A172 (cell line): ENCODE data around the gene PEX7. TPM values are rescaled to one million over a fixed set of nuclear protein-coding genes. Genes with fewer than 3 reads are reported as not detected.
A peak's percentile ranks its signal among the peaks of the same experiment; 100 is the strongest.
"Not testable (repeated sequence)": the region's sequence is repeated elsewhere in the genome, so short reads cannot be mapped to it uniquely, and the experiment has no call there.

ENCODE experiments used
- DNase-seq: peaks from one replicate; pipeline ENCODE4 v3.0.0-alpha.2; 2015; ENCODE audit warnings: low spot score
- total RNA-seq: library from RNA; depleted of rRNA; stranded (reverse); fragments of >200 nt; shearing (Covaris generic); gene quantifications from 2 replicates; pipeline ENCODE4 v1.2.3, GENCODE V29; 2014

Gene PEX7
- total RNA-seq, 1 experiment from 2014 or later = 11.6 TPM

DNA sequence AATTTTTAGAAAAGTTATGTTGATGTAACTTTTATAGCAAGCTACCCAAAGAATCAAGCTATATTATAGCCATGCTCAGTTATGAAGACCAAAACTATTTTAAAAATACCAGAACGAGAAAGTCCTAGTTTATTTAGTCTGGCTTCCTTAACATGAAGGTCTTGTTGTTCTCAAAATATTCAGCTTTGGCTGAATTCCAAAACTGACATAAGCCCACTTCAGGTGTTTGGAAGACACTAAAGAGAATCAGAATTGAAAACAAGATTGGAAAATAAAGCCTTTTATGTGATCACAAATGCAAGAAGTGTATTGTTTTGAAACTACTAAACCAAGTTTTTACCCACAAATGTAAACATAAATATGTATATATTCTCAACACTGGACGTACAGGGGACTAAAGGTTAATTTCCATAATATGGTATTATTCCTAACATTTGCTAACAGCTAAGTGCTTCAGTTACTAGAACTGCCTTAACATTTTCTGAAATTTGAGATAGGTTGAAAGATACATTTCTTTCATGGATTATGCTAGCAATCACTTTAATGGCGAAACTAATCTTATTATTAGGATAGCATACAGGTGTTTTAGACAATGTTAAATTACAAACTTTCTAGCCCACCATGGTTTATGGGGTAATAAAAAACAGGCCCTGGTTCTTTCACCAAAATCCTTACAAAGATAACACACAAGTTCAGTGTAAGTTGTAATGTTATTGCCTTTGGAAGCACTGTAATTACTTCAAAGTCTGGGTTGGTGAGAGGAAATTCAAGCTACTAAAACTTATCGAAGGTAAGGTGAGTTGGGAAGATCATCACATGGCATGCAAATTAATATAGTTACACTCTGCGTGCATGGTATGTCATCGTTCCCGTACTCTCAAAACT is 31.7 kb upstream of the PEX7 start:
- DNase-seq = no peak

- no peak for DNase-seq
Observed at GRCh38 chr6:136791296-136792094, 30.9 kb upstream of the PEX7 start.

DNA sequence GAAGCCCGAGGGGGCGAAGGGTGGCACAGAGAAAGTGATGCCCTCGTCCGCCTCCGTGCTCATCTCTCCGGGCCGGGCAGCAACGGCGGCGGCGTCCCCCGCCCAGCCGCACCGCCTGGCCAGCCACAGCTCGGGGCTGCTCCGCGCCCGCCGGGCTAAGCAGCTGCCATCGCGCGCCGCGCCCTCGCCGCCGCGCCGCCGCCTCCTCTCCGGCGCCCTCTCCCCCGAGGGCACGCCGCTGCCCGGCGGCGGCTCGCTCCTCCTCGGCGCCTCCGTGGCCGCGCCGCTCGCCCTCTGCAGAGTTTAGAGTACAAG is 30.3 kb upstream of the PEX7 start:
- DNase-seq = no peak

- DNase-seq = peak; percentile 65
Observed at GRCh38 chr6:136792410-136793262, 29.8 kb upstream of the PEX7 start, which contains the start of gene MAP3K5. Gene MAP3K5 (minus strand): TSS chr6:136792477. CDS start chr6:136792157, 320 bp downstream.

DNA sequence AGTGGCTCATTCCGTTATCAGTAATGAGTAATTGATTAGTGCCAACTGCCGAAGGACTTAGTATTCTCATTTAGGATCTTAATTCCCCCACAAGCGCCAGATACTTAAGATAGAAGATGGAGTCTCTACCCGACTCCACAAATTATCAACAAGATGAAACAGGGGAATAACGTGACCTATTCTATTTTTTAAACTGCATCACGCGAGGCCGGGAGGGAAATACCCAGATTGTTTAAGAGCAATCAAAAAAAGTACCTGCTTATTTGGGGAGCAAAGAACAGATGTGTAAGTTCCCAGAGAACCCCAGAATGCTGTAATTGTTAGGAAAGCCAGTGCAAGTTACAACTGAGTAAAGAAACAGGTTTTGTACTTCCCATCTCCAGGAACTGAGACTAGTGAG is 29.0 kb upstream of the PEX7 start:
- no peak for DNase-seq

- no peak for DNase-seq
Observed at GRCh38 chr6:136795386-136795785, 27.0 kb upstream of the PEX7 start.

- no peak for DNase-seq
Observed at GRCh38 chr6:136795996-136796395, 26.4 kb upstream of the PEX7 start.

DNA sequence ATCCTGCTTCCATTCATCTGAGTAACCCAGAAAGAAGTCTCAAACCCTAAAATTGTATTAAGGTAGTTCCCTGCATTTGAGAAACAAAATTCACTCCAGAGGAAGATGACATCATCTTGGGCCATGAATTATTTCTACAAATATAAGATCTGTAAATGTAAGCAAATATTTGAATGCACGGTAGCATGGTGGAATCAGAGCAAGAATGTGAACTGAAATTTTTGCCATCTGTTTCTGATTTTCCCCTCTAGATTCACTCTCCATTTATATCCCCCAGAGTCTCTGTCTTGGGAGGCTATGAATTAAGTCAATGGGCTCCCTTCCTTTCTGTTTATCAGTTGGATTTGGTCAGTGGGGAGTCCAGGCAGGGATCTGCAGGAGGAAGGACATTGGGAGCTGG is 24.3 kb upstream of the PEX7 start:
- DNase-seq = no peak

GRCh38 chr6:136801581-136801980 is 20.8 kb upstream of the PEX7 start:
- no peak for DNase-seq

DNA sequence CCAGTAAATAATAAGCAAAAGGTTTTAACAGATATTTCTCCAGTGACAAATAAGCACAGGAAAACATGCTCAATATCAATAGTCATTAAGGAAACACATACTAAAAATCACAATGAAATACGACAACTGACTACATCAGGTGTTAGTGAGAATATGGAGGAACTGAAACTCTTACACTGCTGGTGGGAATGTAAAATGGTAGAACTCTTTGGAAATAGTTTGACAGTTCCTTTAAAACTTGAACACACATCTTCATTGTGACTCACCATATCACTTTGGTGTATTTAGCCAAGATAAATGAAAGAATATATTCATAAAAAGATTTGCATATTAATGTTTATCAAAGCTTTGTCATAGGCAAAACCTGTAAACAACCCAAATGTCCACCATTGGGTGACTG is 18.8 kb upstream of the PEX7 start:
- no peak for DNase-seq

- DNase-seq = no peak
Observed at GRCh38 chr6:136809091-136809860, 13.1 kb upstream of the PEX7 start.

DNA sequence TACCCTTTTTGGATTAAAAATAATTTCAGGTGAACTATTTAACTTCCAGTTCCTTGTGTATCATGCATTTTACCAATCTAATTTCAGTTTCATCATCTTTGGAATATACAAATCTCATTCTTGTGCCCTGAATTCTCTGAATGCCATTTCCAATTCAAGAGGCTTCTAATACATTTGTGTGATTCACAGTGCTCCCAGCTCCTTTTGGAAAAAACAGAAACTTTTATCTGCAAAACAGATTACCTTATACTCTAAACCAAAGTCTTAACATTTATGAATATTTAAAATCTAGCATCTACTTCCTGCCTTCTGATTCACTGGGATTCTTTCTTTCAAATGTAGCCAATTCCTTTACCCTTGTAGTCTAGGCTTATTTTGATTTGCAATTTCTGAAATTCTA is 11.1 kb upstream of the PEX7 start:
- DNase-seq = no peak

DNA sequence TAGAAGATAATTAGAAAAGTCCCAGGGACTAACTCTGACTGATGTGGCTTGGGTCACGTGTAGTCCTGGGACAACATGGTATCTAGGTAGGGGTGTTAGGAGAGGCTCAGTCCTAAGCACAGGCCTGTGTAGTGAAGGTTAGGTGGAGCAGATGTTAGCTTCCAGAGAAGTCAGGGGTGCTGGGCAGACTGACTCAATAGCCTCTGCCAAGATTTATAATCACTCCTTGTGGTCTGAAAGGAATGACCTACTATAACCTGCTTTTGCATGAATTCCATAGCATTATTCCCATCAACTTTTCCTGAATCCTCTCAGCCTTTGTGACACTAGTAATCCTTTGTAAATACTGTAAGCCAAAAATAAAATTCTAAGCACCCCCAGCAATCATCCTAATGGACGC is 10.2 kb upstream of the PEX7 start:
- peak; percentile 55 for DNase-seq

DNA sequence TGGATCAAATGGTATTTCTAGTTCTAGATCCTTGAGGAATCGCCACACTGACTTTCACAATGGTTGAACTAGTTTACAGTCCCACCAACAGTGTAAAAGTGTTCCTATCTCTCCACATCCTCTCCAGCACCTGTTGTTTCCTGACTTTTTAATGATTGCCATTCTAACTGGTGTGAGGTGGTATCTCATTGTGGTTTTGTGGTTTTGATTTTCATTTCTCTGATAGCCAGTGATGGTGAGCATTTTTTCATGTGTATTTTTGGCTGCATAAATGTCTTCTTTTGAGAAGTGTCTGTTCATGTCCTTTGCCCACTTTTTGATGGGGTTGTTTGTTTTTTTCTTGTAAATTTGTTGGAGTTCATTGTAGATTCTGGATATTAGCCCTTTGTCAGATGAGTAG is 6.8 kb upstream of the PEX7 start:
- not testable (repeated sequence) for DNase-seq

GRCh38 chr6:136816656-136817055 is 5.7 kb upstream of the PEX7 start:
- DNase-seq = no peak

- DNase-seq = no peak
Observed at GRCh38 chr6:136820561-136820960, 1.8 kb upstream of the PEX7 start.

GRCh38 chr6:136822046-136822375 is 381 bp upstream of the PEX7 start:
- no peak for DNase-seq

DNA sequence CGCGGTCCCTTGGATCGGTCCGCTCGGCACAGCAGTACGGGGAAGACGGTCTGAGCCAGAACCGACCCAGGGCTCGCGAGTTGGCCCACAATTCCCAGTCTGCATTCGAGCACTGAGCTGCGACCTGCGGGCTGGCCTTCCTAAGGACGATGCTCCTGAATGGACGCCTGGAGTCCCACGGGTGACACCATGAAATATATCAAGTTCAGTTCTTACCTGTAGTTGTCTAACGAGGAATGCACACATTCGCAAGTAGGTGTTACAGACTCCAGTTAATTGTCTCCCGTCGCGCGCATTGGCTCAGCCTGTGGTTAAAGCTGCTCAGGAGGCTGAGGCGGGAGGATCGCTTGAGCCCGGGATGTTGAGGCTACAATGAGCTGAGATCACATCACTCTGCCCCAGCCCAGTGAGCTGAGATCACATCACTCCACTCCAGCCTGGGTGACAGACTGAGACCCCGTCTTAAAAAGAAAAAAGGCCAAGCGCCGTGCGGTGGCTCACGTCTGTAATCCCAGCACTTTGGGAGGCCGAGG is 802 bp downstream of the PEX7 start:
- no peak for DNase-seq

DNA sequence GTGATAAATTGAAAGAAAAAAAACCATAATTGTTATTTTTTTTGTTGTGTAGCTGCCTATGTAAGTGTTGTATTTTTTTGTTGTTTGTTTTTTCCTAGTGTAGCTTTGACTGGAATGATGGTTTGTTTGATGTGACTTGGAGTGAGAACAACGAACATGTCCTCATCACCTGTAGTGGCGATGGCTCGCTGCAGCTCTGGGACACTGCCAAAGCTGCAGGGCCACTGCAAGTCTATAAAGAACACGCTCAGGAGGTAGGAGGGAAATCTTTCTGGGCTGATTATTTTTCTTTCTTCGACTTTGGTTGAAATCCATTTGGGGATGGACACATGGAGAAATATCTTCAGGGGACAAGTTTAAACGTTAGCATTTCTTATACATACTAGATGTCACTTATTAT is 3.8 kb downstream of the PEX7 start:
- DNase-seq = no peak

- DNase-seq = no peak
Observed at GRCh38 chr6:136831873-136832562, 9.6 kb downstream of the PEX7 start.
